Myocyte (in vitro differentiated cells): Measurements from ENCODE around the gene FAM200C. TPM values are rescaled to one million over a fixed set of nuclear protein-coding genes. Genes with fewer than 3 reads are reported as not detected.

Source experiments
- DNase-seq: peaks from one replicate; pipeline ENCODE4 v3.0.0-alpha.2; 2012; ENCODE audit warnings: low read depth
- total RNA-seq: library from RNA; depleted of rRNA; stranded (reverse); fragments of >200 nt; gene quantifications from 2 replicates; pipeline ENCODE4 v1.2.3, GENCODE V29; 2014

The FAM200C gene
- total RNA-seq, 1 donor from 2014 or later = 7.8 TPM

DNA sequence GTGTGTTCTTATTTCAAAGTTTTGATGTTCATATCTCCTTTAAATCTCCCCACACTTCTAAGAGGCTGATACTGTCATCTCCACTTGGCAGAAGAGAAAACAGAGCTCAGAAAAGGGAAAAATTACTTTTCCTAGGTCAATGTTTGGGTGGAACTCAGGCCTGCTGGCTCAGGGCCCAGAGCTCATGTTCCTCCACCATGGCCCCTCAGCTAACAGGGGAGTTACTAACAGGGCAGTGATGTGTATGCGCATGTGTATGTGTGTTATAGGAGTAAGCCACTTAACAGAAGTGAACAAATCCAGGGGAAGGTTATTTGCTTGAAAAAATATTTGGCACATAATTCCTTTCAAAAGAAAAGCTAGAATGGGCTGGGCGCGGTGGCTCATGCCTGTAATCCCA, 32.0 kb downstream of the FAM200C start:
- DNase-seq = no peak

DNA sequence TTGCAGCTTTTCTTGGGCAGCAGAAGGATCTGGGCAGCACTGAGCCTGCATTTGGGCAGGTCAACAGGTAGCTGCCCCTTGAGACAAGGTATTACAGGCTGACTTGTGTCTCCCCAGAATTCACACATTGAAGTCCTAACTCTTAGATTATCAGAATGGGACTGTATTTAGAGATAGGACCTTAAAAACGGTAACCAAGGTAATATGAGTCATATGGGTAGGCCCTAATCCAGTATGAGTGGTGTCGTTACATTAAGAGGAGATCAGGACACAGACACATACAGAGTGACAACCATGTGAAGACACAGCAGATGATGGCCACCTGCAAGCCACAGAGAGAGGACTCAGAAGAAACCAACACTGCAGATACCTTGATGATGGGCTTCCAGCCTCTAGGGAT, 32.6 kb downstream of the FAM200C start:
- no peak for DNase-seq

DNA sequence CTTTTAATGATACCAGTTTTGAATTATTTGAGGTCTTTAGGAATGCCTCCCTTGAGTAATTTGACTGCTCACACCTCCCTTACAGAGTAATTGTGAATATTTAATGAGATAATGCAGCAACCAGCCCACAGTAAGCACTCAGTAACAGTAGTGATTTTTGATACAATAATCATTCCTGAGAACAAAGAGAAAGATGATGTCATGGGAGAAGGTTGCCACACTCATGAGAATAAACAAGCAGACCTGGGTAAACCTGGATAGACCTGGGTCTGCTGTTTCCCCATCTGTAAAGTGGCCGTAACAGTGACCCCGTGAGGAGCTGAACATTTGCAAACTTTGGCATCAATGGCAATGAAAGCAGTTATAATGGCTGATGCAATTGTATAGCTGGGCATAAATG, 33.6 kb downstream of the FAM200C start:
- no peak for DNase-seq

DNA sequence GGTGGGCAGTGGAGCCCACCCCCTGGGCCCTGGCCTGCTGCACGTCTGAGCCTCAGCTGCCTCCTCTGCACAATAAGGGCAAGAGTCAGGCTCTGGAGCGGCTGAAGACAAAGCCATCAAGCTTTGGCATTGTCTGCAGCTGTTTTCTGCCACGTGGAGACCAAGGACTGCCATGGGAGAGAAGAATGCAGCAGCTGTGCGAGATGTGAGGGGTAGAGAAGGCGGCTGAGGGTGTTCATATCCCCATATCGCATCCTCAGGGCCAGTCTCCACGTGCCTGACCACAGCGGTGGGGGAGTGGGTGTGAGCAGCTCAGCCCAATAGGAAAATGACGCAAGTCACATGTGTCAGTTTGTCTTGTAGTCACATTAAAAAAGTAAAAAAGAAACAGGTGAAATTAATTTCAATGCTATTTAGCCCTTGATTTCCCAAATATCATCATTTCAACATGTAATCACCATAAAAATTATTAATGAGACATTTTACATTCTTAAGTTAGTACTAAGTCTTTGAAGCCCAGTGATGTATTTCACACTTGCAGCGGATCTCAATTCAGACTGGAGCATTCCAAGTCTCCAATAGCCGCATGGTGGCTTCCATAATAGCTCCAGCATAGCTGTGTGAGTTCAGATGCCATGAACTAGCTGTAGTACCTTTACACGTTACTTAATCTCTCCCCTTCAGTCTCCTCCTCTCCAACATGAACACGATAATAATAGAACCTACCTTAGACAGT, 36.0 kb downstream of the FAM200C start:
- peak; percentile 93 for DNase-seq

DNA sequence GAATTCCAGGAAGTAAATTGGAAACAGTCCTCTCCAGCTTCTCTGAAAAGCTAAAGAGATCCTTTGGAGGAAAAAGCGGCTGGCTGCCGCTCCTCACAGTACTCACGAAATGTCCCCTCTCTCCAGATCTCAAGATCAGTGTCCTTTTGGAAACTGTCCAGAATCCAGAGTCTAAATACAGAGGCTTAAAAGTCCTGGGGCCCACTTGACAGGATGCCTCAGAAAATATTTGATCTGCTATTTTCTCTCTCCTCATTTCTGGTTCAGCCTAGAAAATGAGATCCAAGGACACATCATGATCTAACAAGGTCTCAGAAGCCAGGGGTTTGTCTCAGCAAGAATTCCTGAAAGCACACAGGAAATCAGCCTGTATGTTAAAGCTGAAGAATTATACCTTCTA, 36.6 kb downstream of the FAM200C start:
- DNase-seq = peak; percentile 64

DNA sequence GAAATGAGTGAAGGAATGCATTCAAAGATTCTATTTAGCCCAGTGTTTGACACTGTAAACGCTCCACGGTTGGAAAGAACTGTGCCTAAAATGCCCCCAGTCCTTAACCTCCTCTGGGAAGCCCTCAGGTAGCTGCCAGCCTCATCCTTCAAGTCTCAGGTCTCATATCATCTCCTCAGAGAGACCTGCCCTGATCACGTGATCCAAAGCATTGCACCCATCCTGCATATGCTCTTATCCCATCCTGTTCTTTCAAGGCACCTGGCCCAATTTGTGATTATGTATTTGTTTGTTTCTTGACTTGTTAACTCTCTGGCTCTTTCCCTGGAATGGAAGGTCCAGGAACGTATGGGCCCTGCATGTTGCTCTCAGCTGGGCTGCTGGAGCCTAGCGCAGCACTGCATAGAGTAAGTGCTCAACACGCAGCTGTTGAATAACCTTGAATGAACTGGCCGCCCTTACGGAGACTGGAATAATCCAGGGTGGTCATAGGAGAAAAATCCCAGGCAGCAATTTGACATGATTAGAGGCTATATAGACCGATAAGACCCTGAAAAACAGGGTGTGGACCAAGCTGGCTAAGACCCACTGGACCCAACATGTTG, 38.1 kb downstream of the FAM200C start:
- DNase-seq = no peak

DNA sequence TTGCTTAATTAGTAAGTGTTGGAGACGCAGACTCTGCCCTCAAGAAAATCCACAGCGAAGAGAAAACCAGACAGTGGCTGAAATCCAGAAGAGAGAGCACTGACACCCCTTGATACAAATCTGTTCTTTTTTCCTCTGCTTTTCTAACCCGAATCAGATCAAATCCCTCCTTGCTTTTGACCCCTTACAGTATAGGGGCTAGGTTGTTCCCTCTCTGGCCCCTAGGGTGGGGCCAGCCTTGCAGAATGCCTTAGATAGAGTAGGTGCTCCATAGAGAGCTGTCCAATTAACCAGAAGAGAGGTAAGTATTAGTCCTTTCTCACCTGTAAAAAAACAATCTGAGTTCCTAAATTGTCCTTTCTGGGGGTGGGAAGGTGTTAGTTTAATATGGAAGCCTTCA, 39.5 kb downstream of the FAM200C start:
- no peak for DNase-seq

DNA sequence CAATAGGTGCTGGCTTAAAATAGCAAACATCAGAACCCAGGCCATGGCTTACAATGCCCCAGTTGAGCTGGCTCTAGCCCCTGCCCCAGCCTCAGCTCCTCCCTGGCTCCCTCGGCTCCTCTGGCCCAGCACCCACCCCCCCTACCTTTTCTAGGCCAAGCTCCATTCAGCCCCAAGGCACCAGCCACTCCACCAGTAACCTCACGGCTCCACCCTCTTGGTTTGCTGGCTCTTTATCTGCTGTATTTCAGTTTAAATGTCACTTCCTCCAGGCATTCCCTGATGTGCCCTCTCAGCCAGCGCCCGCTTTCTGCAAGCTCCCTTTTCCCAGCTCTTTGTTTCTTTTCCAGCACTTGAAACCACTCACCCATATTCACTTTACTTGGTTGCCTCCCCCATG, 40.0 kb downstream of the FAM200C start:
- DNase-seq = no peak

DNA sequence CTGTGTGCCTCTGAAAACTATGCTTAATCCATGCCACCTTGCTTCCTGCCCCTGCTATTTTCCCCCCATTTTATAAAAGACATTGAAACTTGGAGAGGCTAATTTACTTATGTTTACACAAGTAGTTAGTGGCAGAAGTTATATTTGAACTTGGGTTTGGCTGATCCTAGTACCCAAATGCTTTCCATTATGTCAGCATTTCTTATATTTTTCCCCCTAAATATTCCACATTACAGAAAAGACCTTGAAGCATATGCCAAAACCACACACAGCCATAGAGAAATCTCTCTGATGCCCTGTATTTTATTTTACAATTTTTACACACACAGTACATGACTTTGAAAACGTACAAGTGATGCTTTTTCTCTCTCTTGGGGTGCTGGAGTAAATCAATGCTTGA, 40.6 kb downstream of the FAM200C start:
- DNase-seq = no peak

DNA sequence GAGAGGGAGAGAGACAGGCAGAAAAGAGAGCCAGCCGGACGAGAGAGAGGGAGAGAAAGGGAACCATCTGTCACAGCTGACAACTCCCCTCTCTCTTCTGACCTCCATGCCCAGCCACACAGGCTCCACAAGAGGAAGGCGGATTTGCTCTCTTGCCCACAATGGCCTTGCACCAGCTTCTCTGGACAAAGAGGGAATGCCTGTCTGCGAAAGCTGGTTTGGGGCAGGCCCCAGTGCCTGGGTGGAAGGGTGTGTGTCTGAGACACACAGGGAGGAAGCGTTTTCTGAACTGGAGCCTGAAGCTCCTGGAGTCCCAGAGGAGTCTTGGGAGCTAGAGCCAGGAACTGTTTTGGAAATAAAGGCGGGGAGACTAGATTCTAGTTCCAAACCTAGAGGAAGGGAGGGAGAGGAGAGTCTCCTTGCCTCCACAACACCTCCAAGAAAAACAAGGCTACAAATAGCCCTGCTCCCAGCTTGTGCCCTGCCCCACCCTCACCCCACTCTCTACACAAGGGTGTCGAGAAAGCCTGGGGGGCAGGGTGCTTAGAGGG, 41.9 kb downstream of the FAM200C start:
- peak; percentile 72 for DNase-seq

DNA sequence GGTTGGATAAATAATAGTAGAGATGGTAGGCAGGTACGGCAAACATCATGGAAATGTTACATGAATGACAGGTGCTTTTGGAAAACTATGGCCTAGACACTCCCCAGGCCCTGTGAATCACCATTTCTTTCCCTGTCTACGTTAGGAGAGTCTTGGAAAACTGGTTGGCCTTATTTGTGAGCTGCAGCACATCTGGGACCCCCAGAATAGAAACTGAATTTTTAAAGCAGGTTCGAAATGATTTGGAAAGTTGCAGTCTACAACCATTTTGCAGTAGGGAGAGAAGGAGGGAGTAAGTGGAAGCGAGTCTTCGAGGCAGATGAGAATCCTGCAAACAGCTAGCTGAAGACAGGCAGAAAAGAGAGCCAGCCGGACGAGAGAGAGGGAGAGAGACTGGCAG, 42.5 kb downstream of the FAM200C start:
- no peak for DNase-seq

DNA sequence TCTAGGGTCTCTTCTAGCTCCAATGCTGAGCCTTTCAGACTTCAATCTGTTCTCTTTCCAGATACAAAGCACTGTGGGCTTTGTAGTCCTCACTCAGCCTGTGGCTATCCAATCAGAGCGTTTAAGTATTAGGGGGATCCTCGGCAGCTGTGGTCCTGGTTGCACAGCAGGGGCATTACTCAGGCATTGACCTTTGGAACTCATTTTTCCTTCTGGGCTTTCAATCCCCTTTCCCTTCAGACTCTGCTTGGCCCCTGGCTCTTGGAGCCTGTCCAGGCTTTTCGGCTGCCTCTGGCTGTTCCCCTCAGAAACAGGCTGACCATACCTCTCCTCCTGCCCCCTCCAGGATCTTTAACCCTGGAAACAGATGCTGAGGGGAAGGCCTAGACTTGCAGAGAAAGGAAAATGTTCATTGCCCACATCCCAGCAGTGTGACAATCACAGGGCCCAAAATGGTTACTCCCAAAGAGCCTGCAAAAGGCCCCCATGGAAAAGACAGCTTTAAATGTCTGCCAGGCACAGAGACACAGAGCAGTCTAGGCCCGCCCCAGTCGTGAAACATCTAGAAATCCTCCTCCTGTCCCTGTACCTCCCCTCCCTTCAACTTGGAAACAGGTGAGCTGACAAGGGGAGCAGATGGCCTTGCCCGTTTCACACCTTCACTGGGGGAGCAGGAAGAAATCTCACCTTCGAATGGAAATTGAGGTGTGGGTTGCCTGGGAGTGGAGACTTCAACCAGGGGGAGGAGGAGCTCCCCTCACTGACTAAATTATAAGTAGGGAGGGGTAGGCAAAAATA, 43.1 kb downstream of the FAM200C start:
- DNase-seq = no peak

DNA sequence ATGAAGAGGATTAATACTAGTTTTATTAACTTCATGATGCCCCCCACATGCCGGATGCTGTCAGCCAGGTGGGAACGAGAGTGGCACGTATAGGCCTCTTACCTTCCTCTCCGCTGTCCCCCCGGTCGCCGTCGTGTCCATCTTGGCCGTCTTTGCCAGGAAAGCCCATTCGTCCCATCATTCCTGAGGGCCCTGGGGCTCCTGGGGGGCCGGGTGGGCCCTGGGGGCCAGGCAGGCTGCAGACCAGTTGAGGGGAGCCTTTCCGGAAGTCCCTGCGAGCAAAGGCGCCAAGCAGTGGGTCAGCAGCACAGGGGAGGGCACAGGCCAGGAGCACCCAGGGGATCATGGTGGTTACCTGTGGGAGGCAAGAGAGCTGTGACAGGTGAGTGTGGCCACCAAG, 45.2 kb downstream of the FAM200C start:
- DNase-seq = no peak

DNA sequence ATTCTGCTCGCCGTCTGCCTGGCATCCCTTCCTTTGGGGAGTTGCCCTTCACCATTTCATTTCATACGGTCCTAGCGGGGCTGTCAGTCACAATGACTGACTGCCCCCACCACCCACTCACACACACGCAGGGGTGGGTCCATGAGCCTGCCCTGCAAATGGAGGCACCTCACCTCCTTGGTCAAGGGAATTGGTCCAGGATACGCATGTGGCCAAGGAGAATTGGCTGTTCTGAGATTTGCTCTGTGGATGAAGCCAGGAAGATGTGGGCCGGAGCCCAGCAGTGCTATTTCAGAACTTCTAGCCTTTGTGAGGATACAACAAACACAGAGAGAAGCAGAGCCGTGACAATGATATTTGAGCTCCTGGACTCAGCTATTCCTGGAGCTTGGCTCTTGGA, 46.5 kb downstream of the FAM200C start:
- no peak for DNase-seq

DNA sequence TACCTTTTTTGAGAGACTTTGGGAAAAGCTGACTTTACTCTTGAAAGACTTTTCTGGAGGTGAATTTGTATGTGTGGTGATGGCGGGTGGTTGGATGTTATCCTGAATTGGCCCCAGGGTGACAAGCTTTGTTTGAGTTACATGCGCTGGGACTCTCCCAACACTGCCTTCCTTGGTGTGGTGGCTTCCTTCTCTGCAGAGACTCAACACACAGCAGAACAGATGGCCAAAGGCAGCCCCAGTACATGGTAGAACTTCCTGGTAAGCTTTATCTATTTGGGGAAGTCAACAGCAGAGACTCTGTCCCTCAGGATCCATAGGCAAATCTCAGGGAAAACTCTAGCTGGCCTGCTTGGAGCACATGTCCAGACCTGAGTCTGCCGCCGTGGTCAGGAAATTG, 47.5 kb downstream of the FAM200C start:
- no peak for DNase-seq

DNA sequence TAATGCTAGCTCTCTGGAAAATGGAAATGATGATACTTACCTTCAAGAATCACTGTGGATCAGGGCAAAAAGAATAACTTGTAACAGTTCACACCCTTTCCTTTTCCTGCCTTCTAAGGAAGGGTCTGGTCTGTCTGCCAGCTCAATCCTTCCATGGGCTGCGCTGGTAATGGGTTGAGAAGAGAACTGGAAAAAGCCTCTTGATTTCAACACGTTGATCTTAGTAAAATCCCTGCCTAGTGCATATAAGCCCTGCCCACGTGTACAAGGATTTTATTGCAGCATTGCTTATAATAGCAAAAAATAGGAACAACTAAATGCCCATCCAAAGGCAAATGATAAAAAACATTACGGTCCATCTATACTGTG, 49.9 kb downstream of the FAM200C start:
- DNase-seq = no peak

DNA sequence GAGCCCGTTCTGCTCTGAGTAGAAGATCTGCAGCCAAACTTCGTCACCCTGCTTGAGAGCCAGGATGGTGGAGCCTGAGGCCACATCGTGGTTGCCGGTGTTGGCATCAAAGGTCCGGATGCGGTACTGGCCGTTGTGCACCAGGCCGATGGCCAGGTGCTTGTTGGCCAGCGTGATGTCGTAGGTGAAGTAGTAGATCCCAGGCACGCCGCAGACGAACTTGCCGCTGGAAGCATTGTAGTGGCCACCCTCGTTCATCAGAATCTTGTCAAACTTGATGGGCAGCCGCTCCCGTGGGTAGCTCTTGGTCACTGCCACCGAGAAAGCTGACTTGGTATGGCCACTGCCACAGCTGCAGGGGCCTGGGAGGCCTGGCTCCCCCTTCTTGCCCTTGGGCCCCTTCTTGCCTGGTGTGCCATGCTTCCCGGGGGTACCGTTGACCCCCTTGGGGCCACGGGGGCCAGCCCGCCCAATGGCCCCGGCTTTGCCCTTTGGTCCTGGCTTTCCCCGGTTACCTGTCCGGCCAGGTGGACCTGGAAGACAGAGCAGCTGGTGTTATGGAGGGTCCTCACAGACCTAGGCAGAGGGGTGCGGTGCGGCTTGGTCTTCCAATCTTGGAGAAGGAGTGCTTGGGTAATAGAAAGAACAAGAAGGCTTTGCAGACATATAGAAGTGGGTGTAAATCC, 50.5 kb downstream of the FAM200C start:
- no peak for DNase-seq

DNA sequence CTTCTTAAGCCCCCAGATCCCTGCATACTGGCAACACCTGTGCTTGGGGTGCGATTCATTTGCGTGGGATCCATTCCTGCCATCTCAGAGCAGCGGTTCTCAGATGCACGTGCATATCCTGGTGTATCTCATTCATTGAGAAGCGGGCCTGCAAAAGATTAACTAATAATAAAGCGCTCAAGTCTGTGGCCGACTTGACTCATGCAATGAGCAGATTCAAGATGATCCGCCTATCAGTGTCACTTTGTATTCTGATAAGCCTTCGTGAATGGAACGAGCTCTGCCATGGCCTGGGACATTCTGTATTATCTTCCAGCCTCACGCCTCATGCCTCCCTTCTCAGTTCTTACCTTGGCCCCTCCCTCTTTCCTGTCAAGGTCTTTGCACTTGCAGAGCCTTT, 51.8 kb downstream of the FAM200C start:
- no peak for DNase-seq

DNA sequence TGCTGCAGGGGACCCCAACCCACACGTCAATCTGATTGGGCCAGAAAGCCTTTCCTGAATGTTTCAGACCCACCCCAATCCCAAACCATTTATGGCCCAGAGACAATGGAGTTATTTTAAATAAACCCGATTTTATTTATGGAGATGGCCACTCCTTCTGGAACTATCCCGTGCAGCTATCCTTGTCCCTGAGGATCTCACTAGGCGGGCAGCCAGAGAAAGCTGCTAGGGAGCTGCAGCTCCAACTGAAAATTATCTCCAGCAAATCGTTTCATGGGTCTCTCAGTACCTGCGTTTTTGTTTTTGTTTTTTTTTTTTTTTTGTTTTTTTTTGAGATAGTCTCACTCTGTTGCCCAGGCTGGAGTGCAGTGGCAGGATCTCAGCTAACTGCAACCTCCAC, 52.4 kb downstream of the FAM200C start:
- no peak for DNase-seq
